Loucy (cell line): ENCODE measurements around the gene FOXM1.

Experiments used
- CTCF ChIP-seq: fragments of 200-600 bp; sonication (generic); conservative IDR thresholded peaks from 2 replicates; pipeline ENCODE4 v1.5.1; 2014; ENCODE audit warnings: mild to moderate bottlenecking, antibody characterized with exemption, low read length
- EZH2phosphoT487 ChIP-seq: fragments of 200-600 bp; IDR thresholded peaks from 2 replicates; pipeline ENCODE4 v1.6.1; 2018; ENCODE audit warnings: antibody characterized with exemption, mild to moderate bottlenecking, moderate library complexity, borderline replicate concordance

GRCh38 chr12:2853626-2854025, 23.3 kb downstream of the FOXM1 start:
- TF ChIP-seq CTCF (no peak), EZH2phosphoT487 (no peak)
